ENCODE measurements around the gene HOXC13. TPM values are rescaled to one million over a fixed set of nuclear protein-coding genes. Genes with fewer than 3 reads are reported as not detected.

Gene HOXC13
- total RNA-seq, 1 experiment from 2014 or later: 5.3 TPM

DNA sequence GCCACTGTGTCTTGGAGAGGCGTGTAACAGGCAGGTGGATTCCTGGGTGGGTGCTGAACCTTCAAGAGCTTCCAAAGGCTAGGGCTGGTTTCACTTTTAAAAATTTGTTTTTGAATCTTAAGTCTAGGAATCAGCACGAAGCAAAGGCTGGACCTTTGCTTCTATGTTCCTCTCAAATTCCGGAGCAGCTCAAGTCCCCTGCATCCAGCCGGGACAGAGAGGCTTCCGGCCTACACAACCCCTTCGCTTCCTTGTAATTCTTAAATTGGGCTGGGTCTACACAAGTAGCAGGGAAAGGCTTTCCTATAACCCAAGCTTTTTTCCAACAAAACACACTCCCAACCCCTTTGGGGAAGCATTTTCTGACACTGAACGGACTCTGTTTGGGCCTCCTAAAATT is 24.4 kb downstream of the HOXC13 start:
- H3K4me1 Mint-ChIP-seq (ENCODE audit: insufficient read depth, unreplicated experiment): no peaks in the 10 kb centered on the region
- TF ChIP-seq, protein P1, sequence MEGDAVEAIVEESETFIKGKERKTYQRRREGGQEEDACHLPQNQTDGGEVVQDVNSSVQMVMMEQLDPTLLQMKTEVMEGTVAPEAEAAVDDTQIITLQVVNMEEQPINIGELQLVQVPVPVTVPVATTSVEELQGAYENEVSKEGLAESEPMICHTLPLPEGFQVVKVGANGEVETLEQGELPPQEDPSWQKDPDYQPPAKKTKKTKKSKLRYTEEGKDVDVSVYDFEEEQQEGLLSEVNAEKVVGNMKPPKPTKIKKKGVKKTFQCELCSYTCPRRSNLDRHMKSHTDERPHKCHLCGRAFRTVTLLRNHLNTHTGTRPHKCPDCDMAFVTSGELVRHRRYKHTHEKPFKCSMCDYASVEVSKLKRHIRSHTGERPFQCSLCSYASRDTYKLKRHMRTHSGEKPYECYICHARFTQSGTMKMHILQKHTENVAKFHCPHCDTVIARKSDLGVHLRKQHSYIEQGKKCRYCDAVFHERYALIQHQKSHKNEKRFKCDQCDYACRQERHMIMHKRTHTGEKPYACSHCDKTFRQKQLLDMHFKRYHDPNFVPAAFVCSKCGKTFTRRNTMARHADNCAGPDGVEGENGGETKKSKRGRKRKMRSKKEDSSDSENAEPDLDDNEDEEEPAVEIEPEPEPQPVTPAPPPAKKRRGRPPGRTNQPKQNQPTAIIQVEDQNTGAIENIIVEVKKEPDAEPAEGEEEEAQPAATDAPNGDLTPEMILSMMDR (IDR thresholded peaks at IDR 0.05; ENCODE audit: unreplicated experiment): no peak

GRCh38 chr12:53963434-53964314 is 25.0 kb downstream of the HOXC13 start:
- CTCF ChIA-PET: interaction anchor here (0.6 to 1.3 kb wide), 6 partner anchors 8 to 220 kb away, joined by 3 to 4 read pairs (median 4); partner anchors contain the start of gene HOXC10
- BruUV-seq (replicated peaks): no TSS peak
- H3K4me3 Mint-ChIP-seq (ENCODE audit: unreplicated experiment): no peak overlapping the region
- no peaks in the 10 kb centered on the region for H3K27me3 Mint-ChIP-seq (ENCODE audit: insufficient read depth, unreplicated experiment)
- H3K4me1 Mint-ChIP-seq (ENCODE audit: insufficient read depth, unreplicated experiment): no peaks in the 10 kb centered on the region
- H3K9me3 Mint-ChIP-seq (ENCODE audit: unreplicated experiment): no peaks in the 10 kb centered on the region
- H3K36me3 Mint-ChIP-seq (ENCODE audit: insufficient read depth, unreplicated experiment): no peaks in the 10 kb centered on the region
- TF ChIP-seq, protein P1 (IDR thresholded peaks at IDR 0.05; ENCODE audit: unreplicated experiment): no peak
- no peak overlapping the region for H3K27ac Mint-ChIP-seq (ENCODE audit: low read depth, unreplicated experiment)
- intact Hi-C loops (cut with micrococcal nuclease): no loop called here
- POLR2A ChIA-PET: interaction anchor here (0.5 to 0.8 kb wide), 2 partner anchors 10 to 480 kb away, joined by 3 read pairs; partner anchors contain the start of gene HOXC11
- DNase-seq (ENCODE audit: unreplicated experiment): no peak

More for the DNA sequence above, 24.4 kb downstream of the HOXC13 start:
- no peak overlapping the region for H3K4me3 Mint-ChIP-seq (ENCODE audit: unreplicated experiment)
- no peaks in the 10 kb centered on the region for H3K36me3 Mint-ChIP-seq (ENCODE audit: insufficient read depth, unreplicated experiment)
- BruUV-seq (replicated peaks): no TSS peak
- intact Hi-C loops (cut with micrococcal nuclease): no loop called here
- POLR2A ChIA-PET: interaction anchor here (0.8 kb wide), 1 partner anchor 10 kb away, joined by 3 read pairs; the partner anchor contains the start of gene HOXC11
- H3K27ac Mint-ChIP-seq (ENCODE audit: low read depth, unreplicated experiment): no peak overlapping the region
- CTCF ChIA-PET: interaction anchor here (0.6 to 1.3 kb wide), 5 partner anchors 9 to 238 kb away, joined by 3 to 4 read pairs (median 3); no protein-coding TSS in a partner anchor
- H3K27me3 Mint-ChIP-seq (ENCODE audit: insufficient read depth, unreplicated experiment): no peaks in the 10 kb centered on the region
- no peaks in the 10 kb centered on the region for H3K9me3 Mint-ChIP-seq (ENCODE audit: unreplicated experiment)
- DNase-seq (ENCODE audit: unreplicated experiment): no peak

- intact Hi-C loops (cut with micrococcal nuclease): no loop called here
- Mint-ChIP-seq H3K4me3 (ENCODE audit: unreplicated experiment) (no peak overlapping the region), H3K27ac (ENCODE audit: low read depth, unreplicated experiment) (no peak overlapping the region), H3K36me3 (ENCODE audit: insufficient read depth, unreplicated experiment) (no peaks in the 10 kb centered on the region), H3K27me3 (ENCODE audit: insufficient read depth, unreplicated experiment) (no peaks in the 10 kb centered on the region), H3K4me1 (ENCODE audit: insufficient read depth, unreplicated experiment) (no peaks in the 10 kb centered on the region), H3K9me3 (ENCODE audit: unreplicated experiment) (no peaks in the 10 kb centered on the region)
- TF ChIP-seq, protein P1 (IDR thresholded peaks at IDR 0.05; ENCODE audit: unreplicated experiment): no peak
- ChIA-PET POLR2A (no interaction called here), CTCF (interaction anchor here (0.6 to 1.0 kb wide), 3 partner anchors 21 to 262 kb away, joined by 3 to 4 read pairs (median 4); partner anchors contain the start of gene HOXC10)
- no peak for DNase-seq (ENCODE audit: unreplicated experiment)
- no TSS peak for BruUV-seq (replicated peaks)
Measured at GRCh38 chr12:53964315-53964713, 25.7 kb downstream of the HOXC13 start.

Data from MCF 10A (cell line).